Measurements from ENCODE around the gene PTPRN2.

The PTPRN2 gene

GRCh38 chr7:157609932-157610640, 977.5 kb downstream of the PTPRN2 start:
- H3K4me3 ChIP-seq (ENCODE audit: low read depth, low read length): no peak overlapping the region
- no peak for DNase-seq (ENCODE audit: low read depth)
- no peak for TF ChIP-seq CTCF (IDR thresholded peaks at IDR 0.05; ENCODE audit: low read depth, low read length, missing control alignments)
- in situ Hi-C loops (cut with HindIII; ENCODE audit: low sequenced_read_pairs): no loop called here

GRCh38 chr7:157609516-157609915, 978.1 kb downstream of the PTPRN2 start:
- no peak for DNase-seq (ENCODE audit: low read depth)
- TF ChIP-seq CTCF (IDR thresholded peaks at IDR 0.05; ENCODE audit: low read depth, low read length, missing control alignments): no peak
- H3K4me3 ChIP-seq (ENCODE audit: low read depth, low read length): no peak overlapping the region
- in situ Hi-C loops (cut with HindIII; ENCODE audit: low sequenced_read_pairs): no loop called here

- TF ChIP-seq CTCF (IDR thresholded peaks at IDR 0.05; ENCODE audit: low read depth, low read length, missing control alignments): no peak
- in situ Hi-C loops (cut with HindIII; ENCODE audit: low sequenced_read_pairs): no loop called here
- no peak overlapping the region for H3K4me3 ChIP-seq (ENCODE audit: low read depth, low read length)
- DNase-seq (ENCODE audit: low read depth): no peak
Measured at GRCh38 chr7:157607218-157607617, 980.4 kb downstream of the PTPRN2 start.

GRCh38 chr7:157606140-157606539, 981.5 kb downstream of the PTPRN2 start:
- in situ Hi-C loops (cut with HindIII; ENCODE audit: low sequenced_read_pairs): no loop called here
- no peak for TF ChIP-seq CTCF (IDR thresholded peaks at IDR 0.05; ENCODE audit: low read depth, low read length, missing control alignments)
- H3K4me3 ChIP-seq (ENCODE audit: low read depth, low read length): no peak overlapping the region
- DNase-seq (ENCODE audit: low read depth): no peak

GRCh38 chr7:157605638-157606037, 982.0 kb downstream of the PTPRN2 start:
- TF ChIP-seq CTCF (IDR thresholded peaks at IDR 0.05; ENCODE audit: low read depth, low read length, missing control alignments): no peak
- in situ Hi-C loops (cut with HindIII; ENCODE audit: low sequenced_read_pairs): no loop called here
- H3K4me3 ChIP-seq (ENCODE audit: low read depth, low read length): no peak overlapping the region
- DNase-seq (ENCODE audit: low read depth): no peak

- DNase-seq (ENCODE audit: low read depth): no peak
- TF ChIP-seq CTCF (IDR thresholded peaks at IDR 0.05; ENCODE audit: low read depth, low read length, missing control alignments): no peak
- in situ Hi-C loops (cut with HindIII; ENCODE audit: low sequenced_read_pairs): no loop called here
- H3K4me3 ChIP-seq (ENCODE audit: low read depth, low read length): no peak overlapping the region
Measured at GRCh38 chr7:157604661-157605381, 982.8 kb downstream of the PTPRN2 start.

All from astrocyte of the cerebellum (primary cell).